DOHH2 (cell line): Measurements from ENCODE around the gene FAM174B.

Source experiments
- H3F3A ChIP-seq: fragments of 200-600 bp; sonication (generic), shearing (Covaris generic); 2 replicates; pipeline ENCODE4 v1.6.0; 2016; ENCODE audit warnings: antibody characterized with exemption, mild to moderate bottlenecking; ENCODE audit not compliant: control insufficient read depth, insufficient read depth
- H3K27ac ChIP-seq: fragments of 200-600 bp; sonication (generic); 2 replicates; pipeline ENCODE4 v1.5.1; 2014; ENCODE audit warnings: low read depth, mild to moderate bottlenecking, low read length, moderate library complexity
- H3K27me3 ChIP-seq: fragments of 200-600 bp; sonication (generic); 2 replicates; pipeline ENCODE4 v1.6.1; 2014; ENCODE audit warnings: mild to moderate bottlenecking, low read length, mixed read lengths; ENCODE audit not compliant: control insufficient read depth
- H3K36me3 ChIP-seq: fragments of 200-600 bp; sonication (generic); 2 replicates; pipeline ENCODE4 v1.6.1; 2014; ENCODE audit warnings: mild to moderate bottlenecking, low read length, moderate library complexity, mixed read lengths; ENCODE audit not compliant: control insufficient read depth
- H3K4me1 ChIP-seq: fragments of 200-600 bp; sonication (generic); 2 replicates; pipeline ENCODE4 v1.6.1; 2014; ENCODE audit warnings: mild to moderate bottlenecking, low read length, mixed read lengths; ENCODE audit not compliant: control insufficient read depth
- H3K4me2 ChIP-seq: fragments of 200-600 bp; sonication (generic); 2 replicates; pipeline ENCODE4 v1.6.0; 2014; ENCODE audit warnings: mild to moderate bottlenecking, low read length, moderate library complexity
- H3K4me3 ChIP-seq: fragments of 200-600 bp; sonication (generic); 2 replicates; pipeline ENCODE4 v1.5.1; 2014; ENCODE audit warnings: mild to moderate bottlenecking, low read length, mixed read lengths
- H3K79me2 ChIP-seq: fragments of 200-600 bp; sonication (generic); 2 replicates; pipeline ENCODE4 v1.6.1; 2014; ENCODE audit warnings: mild to moderate bottlenecking, low read length, mixed read lengths; ENCODE audit not compliant: control insufficient read depth
- H3K9me2 ChIP-seq: fragments of 200-600 bp; sonication (generic); replicated peaks from 2 replicates; pipeline ENCODE4 v1.6.1; 2014; ENCODE audit warnings: mild to moderate bottlenecking, low read length, mixed read lengths; ENCODE audit not compliant: control insufficient read depth
- H3K9me3 ChIP-seq: fragments of 200-600 bp; sonication (generic); 2 replicates; pipeline ENCODE4 v1.6.1; 2014; ENCODE audit warnings: antibody characterized with exemption, low read length, mixed read lengths; ENCODE audit not compliant: control insufficient read depth, insufficient read depth
- H4K20me1 ChIP-seq: fragments of 200-600 bp; sonication (generic); 2 replicates; pipeline ENCODE4 v1.6.0; 2014; ENCODE audit warnings: low read depth, mild to moderate bottlenecking, antibody characterized with exemption, low read length, moderate library complexity; ENCODE audit not compliant: control insufficient read depth, insufficient read depth
- CTCF ChIP-seq: fragments of 200-600 bp; sonication (generic); IDR thresholded peaks from one replicate; pipeline ENCODE4 v1.5.1; 2014; ENCODE audit warnings: antibody characterized with exemption, mild to moderate bottlenecking, low read depth, low read length; ENCODE audit not compliant: poor library complexity, severe bottlenecking
- EZH2phosphoT487 ChIP-seq: fragments of 200-600 bp; sonication (generic); IDR thresholded peaks from 2 replicates; pipeline ENCODE4 v1.6.1; 2017; ENCODE audit warnings: borderline replicate concordance, mild to moderate bottlenecking, antibody characterized with exemption, low read length, moderate library complexity, mixed read lengths

FAM174B gene

DNA sequence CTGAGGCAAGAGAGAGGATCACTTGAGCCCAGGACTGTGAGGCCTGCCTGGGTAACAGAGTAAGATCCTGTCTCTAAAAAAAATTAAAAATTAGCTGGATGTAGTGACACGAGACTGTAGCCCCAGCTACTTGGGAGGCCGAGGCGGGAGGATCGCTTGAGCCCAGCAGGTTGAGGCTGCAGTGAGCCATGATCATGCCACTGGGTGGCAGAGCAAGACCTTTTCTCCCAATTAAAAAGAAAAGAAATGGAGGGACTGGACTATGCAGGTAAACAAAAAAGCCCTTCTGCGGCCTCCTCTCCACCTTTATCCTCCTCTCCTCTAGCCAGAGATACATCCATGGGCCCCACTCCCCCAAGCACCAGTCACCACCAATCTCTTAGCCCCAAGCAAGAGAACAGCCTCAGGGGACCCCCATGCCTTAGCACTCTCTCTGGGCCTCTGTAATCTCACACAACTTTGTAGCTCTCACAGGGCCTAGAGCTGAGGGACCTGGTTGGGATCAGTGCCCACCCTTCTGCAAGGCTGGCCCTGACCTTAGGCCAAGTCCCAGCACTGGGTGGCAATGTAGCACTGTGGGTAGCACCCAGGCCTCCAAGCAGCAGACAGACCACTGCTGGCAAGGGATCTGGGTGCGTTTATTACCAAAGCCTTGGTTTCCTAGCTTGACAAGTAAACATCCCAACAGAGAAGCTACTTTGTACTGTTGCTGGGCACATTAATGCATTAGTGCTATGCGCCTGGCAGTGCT, 43.4 kb downstream of the FAM174B start:
- Histone ChIP-seq H3F3A (no peaks in the 10 kb centered on the region), H3K4me1 (no peaks in the 10 kb centered on the region), H3K9me2 (no peaks in the 10 kb centered on the region), H3K4me2 (no peak overlapping the region), H3K36me3 (no peaks in the 10 kb centered on the region), H3K9me3 (no peaks in the 10 kb centered on the region), H3K4me3 (no peak overlapping the region), H3K27ac (no peak overlapping the region), H3K27me3 (no peaks in the 10 kb centered on the region), H4K20me1 (no peaks in the 10 kb centered on the region), H3K79me2 (no peaks in the 10 kb centered on the region)
- TF ChIP-seq EZH2phosphoT487 (no peak), CTCF (no peak)

DNA sequence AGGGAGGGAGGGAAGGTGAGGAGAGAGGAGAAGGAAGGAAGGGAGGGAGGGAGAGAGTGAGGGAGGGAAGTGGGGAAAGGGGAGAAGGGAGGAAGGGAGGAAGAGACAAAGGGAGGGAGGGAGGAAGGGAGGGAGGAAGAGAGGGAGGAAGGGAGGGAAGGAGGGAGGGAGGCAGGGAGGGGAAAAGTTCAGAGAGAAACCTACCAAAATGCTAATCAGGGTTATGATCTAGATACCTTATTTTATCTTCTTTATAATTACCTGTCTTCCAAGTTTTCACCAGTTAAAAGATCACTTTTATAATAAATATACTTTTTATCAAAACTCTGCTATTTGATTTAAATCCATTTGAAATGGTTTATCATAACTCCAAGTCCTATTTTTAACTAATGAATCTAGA, 44.4 kb downstream of the FAM174B start:
- H3K9me3 ChIP-seq, result no peaks in the 10 kb centered on the region
- no peak overlapping the region for H3K4me2 ChIP-seq
- H3K27ac ChIP-seq, result no peak overlapping the region
- no peak overlapping the region for H3K4me3 ChIP-seq
- no peaks in the 10 kb centered on the region for H3K27me3 ChIP-seq
- no peaks in the 10 kb centered on the region for H3K79me2 ChIP-seq
- no peaks in the 10 kb centered on the region for H3K9me2 ChIP-seq
- H3K4me1 ChIP-seq, result no peaks in the 10 kb centered on the region
- no peaks in the 10 kb centered on the region for H3K36me3 ChIP-seq
- no peak for TF ChIP-seq EZH2phosphoT487
- TF ChIP-seq CTCF, result no peak
- H3F3A ChIP-seq, result no peaks in the 10 kb centered on the region
- no peaks in the 10 kb centered on the region for H4K20me1 ChIP-seq

DNA sequence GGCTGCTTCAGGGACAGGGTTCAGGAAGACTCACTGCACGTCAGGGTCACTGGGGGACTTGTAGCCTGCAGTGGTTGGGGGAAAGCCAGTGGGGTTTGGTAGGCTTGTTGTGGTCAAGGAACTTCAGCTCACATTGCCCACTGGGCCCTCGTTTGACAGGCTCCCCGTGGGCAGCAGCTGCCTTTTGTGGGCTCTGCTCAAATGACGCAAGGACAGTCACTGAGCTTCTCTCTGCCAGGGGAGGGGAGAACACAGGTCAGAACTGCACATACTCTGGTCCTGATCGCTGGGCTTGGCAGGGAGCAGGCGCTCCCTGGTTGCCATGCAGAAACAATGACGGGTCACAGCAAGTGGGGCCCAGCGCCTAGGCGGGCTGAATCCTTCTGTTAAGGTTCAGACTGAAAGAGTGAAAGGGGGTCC, 45.5 kb downstream of the FAM174B start:
- Histone ChIP-seq H3K79me2 (no peaks in the 10 kb centered on the region), H3F3A (no peaks in the 10 kb centered on the region), H3K27ac (no peak overlapping the region), H4K20me1 (no peaks in the 10 kb centered on the region), H3K4me2 (no peak overlapping the region), H3K9me3 (no peaks in the 10 kb centered on the region), H3K9me2 (no peaks in the 10 kb centered on the region), H3K36me3 (no peaks in the 10 kb centered on the region), H3K4me3 (no peak overlapping the region), H3K27me3 (no peaks in the 10 kb centered on the region), H3K4me1 (no peaks in the 10 kb centered on the region)
- TF ChIP-seq CTCF, result no peak
- no peak for TF ChIP-seq EZH2phosphoT487
